Activated naive CD4-positive, alpha-beta T cell treated with Interleukin-2 at 50 U/mL for 16 hours (primary cell): ENCODE measurements around the gene NPHP4.
"Not testable (repeated sequence)": the region's sequence is repeated elsewhere in the genome, so short reads cannot be mapped to it uniquely, and the experiment has no call there.

Source experiments
- DNase-seq: peaks from one replicate; pipeline ENCODE4 v3.0.0-alpha.2; 2020

NPHP4 gene

GRCh38 chr1:6023346-6023745, 31.1 kb upstream of the NPHP4 start:
- DNase-seq = no peak

GRCh38 chr1:6022193-6022592, 30.0 kb upstream of the NPHP4 start:
- DNase-seq = no peak

GRCh38 chr1:6019166-6019845, 27.1 kb upstream of the NPHP4 start:
- no peak for DNase-seq

GRCh38 chr1:6017654-6018053, 25.4 kb upstream of the NPHP4 start:
- not testable (repeated sequence) for DNase-seq

- DNase-seq = no peak
These were observed 24.1 kb upstream of the NPHP4 start for GRCh38 chr1:6016191-6016865.

GRCh38 chr1:6014130-6014999, 22.1 kb upstream of the NPHP4 start:
- DNase-seq = no peak

- no peak for DNase-seq
These were observed 21.3 kb upstream of the NPHP4 start for GRCh38 chr1:6013491-6013890.

GRCh38 chr1:6012529-6013318, 20.5 kb upstream of the NPHP4 start:
- no peak for DNase-seq

GRCh38 chr1:6011946-6012258, 19.7 kb upstream of the NPHP4 start:
- no peak for DNase-seq

- no peak for DNase-seq
These were observed 19.1 kb upstream of the NPHP4 start for GRCh38 chr1:6011161-6011945.

GRCh38 chr1:6010554-6010953, 18.3 kb upstream of the NPHP4 start:
- DNase-seq = no peak

- DNase-seq = no peak
These were observed 17.2 kb upstream of the NPHP4 start for GRCh38 chr1:6009120-6010040.

- DNase-seq = no peak
These were observed 16.5 kb upstream of the NPHP4 start for GRCh38 chr1:6008696-6009095.

- no peak for DNase-seq
These were observed 15.8 kb upstream of the NPHP4 start for GRCh38 chr1:6008084-6008415.

- DNase-seq = no peak
These were observed 15.3 kb upstream of the NPHP4 start for GRCh38 chr1:6007318-6008083.

GRCh38 chr1:6006882-6007281, 14.7 kb upstream of the NPHP4 start:
- DNase-seq = no peak

- DNase-seq = no peak
These were observed 13.2 kb upstream of the NPHP4 start for GRCh38 chr1:6005276-6005917.

- no peak for DNase-seq
These were observed 12.3 kb upstream of the NPHP4 start for GRCh38 chr1:6004412-6005123.
